ENCODE results near the gene CCNY. TPM values are rescaled to one million over a fixed set of nuclear protein-coding genes. Genes with fewer than 3 reads are reported as not detected.

The CCNY gene
- total and polyA plus RNA-seq, 2 donors (not counting 1 experiment from before 2014, with no cell fraction given): 34.1 to 64.9 TPM

- H3K9me3 ChIP-seq (ENCODE audit: control extremely low read depth in 1 of 3, control insufficient read depth in 2 of 3, insufficient read depth in 1 of 3, low read length in 2 of 3): peaks cover 0 to 6% (median 2%) of the 10 kb centered on the region in 3 donors
- peaks cover 94% of the 10 kb centered on the region for H3K79me2 ChIP-seq (ENCODE audit: control insufficient read depth, insufficient read depth, low read length)
- intact Hi-C loops (cut with micrococcal nuclease): no loop called here
- peaks cover 85% of the 10 kb centered on the region for H4K20me1 ChIP-seq (ENCODE audit: control insufficient read depth, insufficient read depth, low read length, poor library complexity, severe bottlenecking)
- H3K4me1 Mint-ChIP-seq: peaks cover 26% of the 10 kb centered on the region
- no peaks in the 10 kb centered on the region for H3K36me3 ChIP-seq (replicated peaks in 1 of 2; ENCODE audit: control extremely low read depth in 1 of 2, control insufficient read depth in 1 of 2, extremely low read depth in 1 of 2, insufficient read depth in 2 of 2, low read length in 1 of 2)
- no peak overlapping the region for H3K4me3 ChIP-seq (ENCODE audit: control extremely low read depth in 1 of 5, extremely low read depth in 1 of 5, insufficient read depth in 1 of 5, low read depth in 2 of 5, low read length in 4 of 5)
- CTCF ChIA-PET: no interaction called here
- TF ChIP-seq EZH2 (IDR thresholded peaks at IDR 0.05; ENCODE audit: borderline replicate concordance, insufficient read depth, low read depth, low read length, poor library complexity, severe bottlenecking): no peak
- TF ChIP-seq, protein P1, sequence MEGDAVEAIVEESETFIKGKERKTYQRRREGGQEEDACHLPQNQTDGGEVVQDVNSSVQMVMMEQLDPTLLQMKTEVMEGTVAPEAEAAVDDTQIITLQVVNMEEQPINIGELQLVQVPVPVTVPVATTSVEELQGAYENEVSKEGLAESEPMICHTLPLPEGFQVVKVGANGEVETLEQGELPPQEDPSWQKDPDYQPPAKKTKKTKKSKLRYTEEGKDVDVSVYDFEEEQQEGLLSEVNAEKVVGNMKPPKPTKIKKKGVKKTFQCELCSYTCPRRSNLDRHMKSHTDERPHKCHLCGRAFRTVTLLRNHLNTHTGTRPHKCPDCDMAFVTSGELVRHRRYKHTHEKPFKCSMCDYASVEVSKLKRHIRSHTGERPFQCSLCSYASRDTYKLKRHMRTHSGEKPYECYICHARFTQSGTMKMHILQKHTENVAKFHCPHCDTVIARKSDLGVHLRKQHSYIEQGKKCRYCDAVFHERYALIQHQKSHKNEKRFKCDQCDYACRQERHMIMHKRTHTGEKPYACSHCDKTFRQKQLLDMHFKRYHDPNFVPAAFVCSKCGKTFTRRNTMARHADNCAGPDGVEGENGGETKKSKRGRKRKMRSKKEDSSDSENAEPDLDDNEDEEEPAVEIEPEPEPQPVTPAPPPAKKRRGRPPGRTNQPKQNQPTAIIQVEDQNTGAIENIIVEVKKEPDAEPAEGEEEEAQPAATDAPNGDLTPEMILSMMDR (IDR thresholded peaks at IDR 0.05): no peak
- POLR2A ChIA-PET: no interaction called here
- peaks cover 42 to 43% of the 10 kb centered on the region in 2 donors for H3K4me1 ChIP-seq (ENCODE audit: control insufficient read depth in 2 of 2, insufficient read depth in 2 of 2, low read length in 2 of 2)
- H2AFZ ChIP-seq (ENCODE audit: insufficient read depth, low read depth, low read length, poor library complexity, severe bottlenecking): no peak overlapping the region
- H3K27ac ChIP-seq (ENCODE audit: low read length in 2 of 2): no peak overlapping the region
- no peak overlapping the region for H3K9ac ChIP-seq (ENCODE audit: low read length)
- no peaks in the 10 kb centered on the region for H3K27me3 Mint-ChIP-seq
- WGBS (ENCODE audit: insufficient coverage): 79% methylated on average over 4 of the region's 4 CpGs
- no peak overlapping the region for H3K4me3 Mint-ChIP-seq
- no peaks in the 10 kb centered on the region for H3K9me3 Mint-ChIP-seq (ENCODE audit: insufficient read depth)
- H3K4me2 ChIP-seq (replicated peaks; ENCODE audit: low read depth, low read length, poor library complexity, severe bottlenecking): no peak overlapping the region
- no peaks in the 10 kb centered on the region for H3K27me3 ChIP-seq (replicated peaks in 1 of 4; ENCODE audit: control extremely low read depth in 1 of 4, control insufficient read depth in 3 of 4, insufficient read depth in 4 of 4, low read length in 3 of 4)
- no peak overlapping the region for H3K27ac Mint-ChIP-seq
- no peak for ATAC-seq (ENCODE audit: low read depth)
- DNase-seq: no peak
Measured at GRCh38 chr10:35397953-35398352, 61.6 kb downstream of the CCNY start.

- intact Hi-C loops (cut with micrococcal nuclease): no loop called here
- no peak for ATAC-seq (ENCODE audit: low read depth)
- Mint-ChIP-seq H3K27me3 (no peaks in the 10 kb centered on the region), H3K9me3 (ENCODE audit: insufficient read depth) (no peaks in the 10 kb centered on the region), H3K27ac (no peak overlapping the region), H3K4me1 (peaks cover 22% of the 10 kb centered on the region), H3K4me3 (no peak overlapping the region)
- DNase-seq: no peak
- CTCF ChIA-PET: no interaction called here
- no peak overlapping the region for H3K4me3 ChIP-seq (ENCODE audit: control extremely low read depth in 1 of 5, extremely low read depth in 1 of 5, insufficient read depth in 1 of 5, low read depth in 2 of 5, low read length in 4 of 5)
- TF ChIP-seq, protein P1 (IDR thresholded peaks at IDR 0.05): no peak
- TF ChIP-seq EZH2 (IDR thresholded peaks at IDR 0.05; ENCODE audit: borderline replicate concordance, insufficient read depth, low read depth, low read length, poor library complexity, severe bottlenecking): no peak
- peaks cover 94% of the 10 kb centered on the region for H3K79me2 ChIP-seq (ENCODE audit: control insufficient read depth, insufficient read depth, low read length)
- peaks cover 42 to 43% of the 10 kb centered on the region in 2 donors for H3K4me1 ChIP-seq (ENCODE audit: control insufficient read depth in 2 of 2, insufficient read depth in 2 of 2, low read length in 2 of 2)
- H2AFZ ChIP-seq (ENCODE audit: insufficient read depth, low read depth, low read length, poor library complexity, severe bottlenecking): no peak overlapping the region
- H3K27ac ChIP-seq (ENCODE audit: low read length in 2 of 2): no peak overlapping the region
- no peaks in the 10 kb centered on the region for H3K27me3 ChIP-seq (replicated peaks in 1 of 4; ENCODE audit: control extremely low read depth in 1 of 4, control insufficient read depth in 3 of 4, insufficient read depth in 4 of 4, low read length in 3 of 4)
- peaks cover 83% of the 10 kb centered on the region for H4K20me1 ChIP-seq (ENCODE audit: control insufficient read depth, insufficient read depth, low read length, poor library complexity, severe bottlenecking)
- H3K4me2 ChIP-seq (replicated peaks; ENCODE audit: low read depth, low read length, poor library complexity, severe bottlenecking): no peak overlapping the region
- peaks cover 0 to 6% (median 6%) of the 10 kb centered on the region in 3 donors for H3K9me3 ChIP-seq (ENCODE audit: control extremely low read depth in 1 of 3, control insufficient read depth in 2 of 3, insufficient read depth in 1 of 3, low read length in 2 of 3)
- H3K9ac ChIP-seq (ENCODE audit: low read length): no peak overlapping the region
- POLR2A ChIA-PET: no interaction called here
- WGBS (ENCODE audit: insufficient coverage): 99% methylated on average over 7 of the region's 8 CpGs
- H3K36me3 ChIP-seq (replicated peaks in 1 of 2; ENCODE audit: control extremely low read depth in 1 of 2, control insufficient read depth in 1 of 2, extremely low read depth in 1 of 2, insufficient read depth in 2 of 2, low read length in 1 of 2): no peaks in the 10 kb centered on the region
Measured at GRCh38 chr10:35398355-35398754, 62.0 kb downstream of the CCNY start.
